Measurements from ENCODE around the gene PLCG2.
"Not testable (repeated sequence)": the region's sequence is repeated elsewhere in the genome, so short reads cannot be mapped to it uniquely, and the experiment has no call there.

PLCG2 gene

GRCh38 chr16:81754858-81755257 lies 24.2 kb upstream of the PLCG2 start:
- no peak for DNase-seq (ENCODE audit: low spot score)

- DNase-seq (ENCODE audit: low spot score), result peak; percentile 25
These were observed 23.0 kb upstream of the PLCG2 start for GRCh38 chr16:81755915-81756614.

- DNase-seq (ENCODE audit: low spot score), result no peak
These were observed 22.3 kb upstream of the PLCG2 start for GRCh38 chr16:81756615-81757356.

- no peak for DNase-seq (ENCODE audit: low spot score)
These were observed 20.7 kb upstream of the PLCG2 start for GRCh38 chr16:81758376-81758775.

- not testable (repeated sequence) for DNase-seq (ENCODE audit: low spot score)
These were observed 16.8 kb upstream of the PLCG2 start for GRCh38 chr16:81762322-81762721.

- no peak for DNase-seq (ENCODE audit: low spot score)
These were observed 13.8 kb upstream of the PLCG2 start for GRCh38 chr16:81765111-81765919.

- DNase-seq (ENCODE audit: low spot score), result no peak
These were observed 13.1 kb upstream of the PLCG2 start for GRCh38 chr16:81765969-81766368.

- no peak for DNase-seq (ENCODE audit: low spot score)
These were observed 11.0 kb upstream of the PLCG2 start for GRCh38 chr16:81767987-81768592.

- DNase-seq (ENCODE audit: low spot score), result no peak
These were observed 9.1 kb upstream of the PLCG2 start for GRCh38 chr16:81770008-81770407.

- DNase-seq (ENCODE audit: low spot score), result no peak
These were observed 4.7 kb upstream of the PLCG2 start for GRCh38 chr16:81774348-81774747.

- DNase-seq (ENCODE audit: low spot score), result no peak
These were observed 3.5 kb upstream of the PLCG2 start for GRCh38 chr16:81775570-81775969.

GRCh38 chr16:81778231-81778630 lies 860 bp upstream of the PLCG2 start:
- DNase-seq (ENCODE audit: low spot score), result no peak

- no peak for DNase-seq (ENCODE audit: low spot score)
These were observed 637 bp downstream of the PLCG2 start for GRCh38 chr16:81779536-81780320.

GRCh38 chr16:81780350-81780749 lies 1.3 kb downstream of the PLCG2 start:
- no peak for DNase-seq (ENCODE audit: low spot score)

- no peak for DNase-seq (ENCODE audit: low spot score)
These were observed 3.1 kb downstream of the PLCG2 start for GRCh38 chr16:81782236-81782635.

GRCh38 chr16:81784072-81784795 lies 5.1 kb downstream of the PLCG2 start:
- no peak for DNase-seq (ENCODE audit: low spot score)

- no peak for DNase-seq (ENCODE audit: low spot score)
These were observed 6.2 kb downstream of the PLCG2 start for GRCh38 chr16:81785138-81785924.

GRCh38 chr16:81786321-81786720 lies 7.2 kb downstream of the PLCG2 start:
- no peak for DNase-seq (ENCODE audit: low spot score)

GRCh38 chr16:81786868-81787267 lies 7.8 kb downstream of the PLCG2 start:
- no peak for DNase-seq (ENCODE audit: low spot score)

- DNase-seq (ENCODE audit: low spot score), result no peak
These were observed 8.6 kb downstream of the PLCG2 start for GRCh38 chr16:81787659-81788058.
